ENCODE results near the gene KRT35. TPM values are rescaled to one million over a fixed set of nuclear protein-coding genes. Genes with fewer than 3 reads are reported as not detected.

Gene KRT35
- total and polyA plus RNA-seq, 10 donors = 0.19 TPM; not detected in 8

- no peaks in the 10 kb centered on the region for H3K4me1 ChIP-seq
- H3K36me3 ChIP-seq = no peaks in the 10 kb centered on the region
- intact Hi-C loops (cut with DNase I; ENCODE audit: low total_unique reads) = no loop called here
- peaks cover 0 to 22% (median 6%) of the 10 kb centered on the region in 8 donors for H3K9me3 ChIP-seq
- DNase-seq = no peak
- H3K27ac ChIP-seq = no peak overlapping the region
- peaks cover 0 to 30% (median 0%) of the 10 kb centered on the region in 7 donors for H3K27me3 ChIP-seq (replicated peaks in 1 of 7)
- no peak overlapping the region for H3K4me3 ChIP-seq
- TF ChIP-seq POLR2A (IDR thresholded peaks at IDR 0.05) (no peak), CTCF (IDR thresholded peaks at IDR 0.05 in 8 of 11, conservative IDR thresholded peaks at IDR 0.05 in 3 of 11) (no peak), POLR2AphosphoS5 (IDR thresholded peaks at IDR 0.05) (no peak)
Measured at GRCh38 chr17:41468346-41468745, 12.6 kb downstream of the KRT35 start.

- Histone ChIP-seq H3K27ac (no peak overlapping the region), H3K4me1 (no peaks in the 10 kb centered on the region), H3K36me3 (no peaks in the 10 kb centered on the region), H3K27me3 (replicated peaks in 1 of 7) (peaks cover 0 to 30% (median 0%) of the 10 kb centered on the region in 7 donors), H3K9me3 (peaks cover 0 to 22% (median 6%) of the 10 kb centered on the region in 8 donors), H3K4me3 (no peak overlapping the region)
- TF ChIP-seq POLR2A (IDR thresholded peaks at IDR 0.05) (no peak), CTCF (IDR thresholded peaks at IDR 0.05 in 8 of 11, conservative IDR thresholded peaks at IDR 0.05 in 3 of 11) (no peak), POLR2AphosphoS5 (IDR thresholded peaks at IDR 0.05) (no peak)
- intact Hi-C loops (cut with DNase I; ENCODE audit: low total_unique reads) = no loop called here
- 60 to 76% (median 71%) methylated on average over 3 to 4 of the region's 4 CpGs for WGBS, 5 donors
- DNase-seq = no peak
Measured at GRCh38 chr17:41467561-41467960, 13.4 kb downstream of the KRT35 start.

- peaks cover 0 to 24% (median 0%) of the 10 kb centered on the region in 7 donors for H3K27me3 ChIP-seq (replicated peaks in 1 of 7)
- 89 to 95% (median 92%) methylated on average over 7 to 14 of the region's 14 CpGs for WGBS, 5 donors
- H3K27ac ChIP-seq = no peak within 1 kb of the TSS
- TF ChIP-seq POLR2A (IDR thresholded peaks at IDR 0.05) = no peak
- TF ChIP-seq POLR2AphosphoS5 (IDR thresholded peaks at IDR 0.05) = no peak
- no peak for DNase-seq
- no peak within 1 kb of the TSS for H3K4me3 ChIP-seq
- no peaks in the 10 kb centered on the region for H3K4me1 ChIP-seq
- H3K36me3 ChIP-seq = no peaks in the 10 kb centered on the region
- peaks cover 0 to 19% (median 6%) of the 10 kb centered on the region in 8 donors for H3K9me3 ChIP-seq
- intact Hi-C loops (cut with DNase I; ENCODE audit: low total_unique reads) = no loop called here
Measured at GRCh38 chr17:41466988-41467387, 14.0 kb downstream of the KRT35 start, which contains the start of gene KRT32. TSS of gene KRT32 (minus strand) at chr17:41467386. CDS start at chr17:41467325, 61 bp downstream.

GRCh38 chr17:41464682-41465081, 16.3 kb downstream of the KRT35 start:
- no peak for DNase-seq

More at GRCh38 chr17:41464682-41465081, 16.3 kb downstream of the KRT35 start:
- H3K9me3 ChIP-seq = peaks cover 0 to 14% (median 6%) of the 10 kb centered on the region in 8 donors
- 57 to 76% (median 63%) methylated on average over 5 to 6 of the region's 6 CpGs for WGBS, 5 donors
- H3K27me3 ChIP-seq (replicated peaks in 1 of 7) = peaks cover 0 to 24% (median 0%) of the 10 kb centered on the region in 7 donors
- TF ChIP-seq POLR2AphosphoS5 (IDR thresholded peaks at IDR 0.05) (no peak), CTCF (IDR thresholded peaks at IDR 0.05 in 8 of 11, conservative IDR thresholded peaks at IDR 0.05 in 3 of 11) (no peak), POLR2A (IDR thresholded peaks at IDR 0.05) (no peak)
- H3K36me3 ChIP-seq = no peaks in the 10 kb centered on the region
- H3K4me3 ChIP-seq = no peak overlapping the region
- intact Hi-C loops (cut with DNase I; ENCODE audit: low total_unique reads) = no loop called here
- no peak overlapping the region for H3K27ac ChIP-seq
- H3K4me1 ChIP-seq = no peaks in the 10 kb centered on the region

Measured in spleen (tissue), 11 donors.